HG02588 (cell line): ENCODE data around the gene LRRC42.
"Not testable (repeated sequence)": the region's sequence is repeated elsewhere in the genome, so short reads cannot be mapped to it uniquely, and the experiment has no call there.

Experiments used
- ATAC-seq: cut with Tn5 transposase; IDR thresholded peaks from one replicate; pipeline ENCODE4 v1.9.1; 2021; ENCODE audit warnings: mild to moderate bottlenecking, moderate library complexity; ENCODE audit not compliant: unreplicated experiment

LRRC42 gene

DNA sequence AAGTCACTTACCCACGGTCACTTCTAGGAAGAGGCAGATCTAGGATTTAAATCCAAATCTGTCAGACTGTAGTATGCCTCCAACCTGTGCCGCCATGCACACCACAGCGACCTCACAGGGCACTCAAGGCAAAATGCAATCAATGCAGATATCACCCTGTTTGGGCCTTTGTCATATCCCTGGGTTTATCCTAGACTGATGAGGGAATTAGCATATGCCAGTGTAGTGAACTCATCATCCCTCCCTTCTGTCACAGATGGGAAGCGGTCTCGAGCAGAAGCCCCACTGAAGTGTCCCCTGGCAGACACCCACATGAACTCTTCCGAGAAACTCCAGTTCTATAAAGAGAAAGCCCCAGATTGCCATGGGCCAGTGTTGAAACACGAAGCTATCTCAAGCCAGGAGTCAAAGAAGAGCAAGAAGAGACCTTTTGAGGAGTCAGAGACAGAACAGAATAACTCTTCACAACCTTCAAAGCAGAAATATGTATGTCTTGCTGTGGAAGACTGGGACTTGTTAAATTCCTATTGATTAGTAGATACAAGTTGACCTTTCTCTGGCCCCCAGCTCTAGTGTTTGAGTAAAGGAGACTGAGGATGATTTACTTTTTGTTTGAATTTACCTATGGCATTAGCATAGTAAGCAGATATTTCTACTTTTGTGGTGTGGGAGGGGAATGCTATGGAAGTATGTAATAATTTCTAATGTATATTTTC lies 21.4 kb downstream of the LRRC42 start:
- ATAC-seq: no peak

DNA sequence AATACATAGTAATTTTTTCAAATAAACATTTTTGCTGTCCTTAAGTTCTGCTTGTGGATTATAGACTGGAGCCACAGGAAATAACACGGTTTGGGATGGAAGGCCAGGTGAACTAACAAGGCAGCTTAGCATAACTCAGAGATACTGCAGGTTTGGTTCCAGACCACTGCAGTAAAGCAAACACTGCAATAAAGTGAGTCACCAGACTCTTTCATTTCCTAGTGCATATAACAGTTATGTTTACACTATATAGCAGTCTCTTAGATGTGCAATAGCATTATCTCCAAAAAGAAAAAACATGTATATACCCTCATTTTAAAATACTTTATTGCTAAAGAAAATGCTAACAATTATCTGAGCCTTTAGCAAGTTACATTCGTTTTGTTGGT lies 22.0 kb downstream of the LRRC42 start:
- ATAC-seq: no peak

DNA sequence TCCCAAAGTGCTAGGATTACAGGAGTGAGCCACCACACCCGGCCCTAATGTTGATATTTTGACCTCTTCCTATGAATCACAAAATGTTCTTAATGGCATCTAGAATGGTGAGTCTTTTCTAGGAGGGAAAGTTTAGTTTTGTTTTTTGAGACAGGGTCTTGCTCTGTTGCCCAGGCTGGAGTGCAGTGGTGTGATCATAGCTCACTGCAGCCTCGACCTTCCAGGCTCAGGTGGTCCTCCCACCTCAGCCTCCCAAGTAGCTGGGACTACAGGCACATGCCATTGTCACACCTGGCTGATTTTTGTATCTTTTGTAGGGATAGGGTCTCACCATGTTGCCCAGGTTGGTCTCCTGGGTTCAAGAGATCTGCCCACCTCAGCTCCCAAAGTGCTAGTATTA lies 23.2 kb downstream of the LRRC42 start:
- not testable (repeated sequence) for ATAC-seq

DNA sequence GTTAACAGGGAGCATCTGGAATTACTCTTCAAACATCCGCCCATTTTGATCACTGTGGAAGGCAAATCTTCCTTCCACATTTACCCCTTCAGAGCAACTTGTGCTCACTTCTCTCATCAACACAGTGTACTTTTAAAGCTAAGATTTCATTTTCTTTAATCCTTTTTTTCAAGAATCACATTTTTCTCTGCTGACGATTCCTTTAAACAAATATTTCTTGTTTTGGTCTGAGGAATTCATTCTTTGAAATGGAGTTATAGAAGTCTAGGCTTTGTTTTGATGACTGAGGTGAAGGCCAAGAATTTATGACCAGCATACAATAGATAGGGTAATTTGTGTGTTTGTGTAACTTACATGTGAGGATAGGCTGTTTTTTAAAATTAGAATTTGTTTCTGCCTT lies 25.6 kb downstream of the LRRC42 start:
- ATAC-seq: no peak

DNA sequence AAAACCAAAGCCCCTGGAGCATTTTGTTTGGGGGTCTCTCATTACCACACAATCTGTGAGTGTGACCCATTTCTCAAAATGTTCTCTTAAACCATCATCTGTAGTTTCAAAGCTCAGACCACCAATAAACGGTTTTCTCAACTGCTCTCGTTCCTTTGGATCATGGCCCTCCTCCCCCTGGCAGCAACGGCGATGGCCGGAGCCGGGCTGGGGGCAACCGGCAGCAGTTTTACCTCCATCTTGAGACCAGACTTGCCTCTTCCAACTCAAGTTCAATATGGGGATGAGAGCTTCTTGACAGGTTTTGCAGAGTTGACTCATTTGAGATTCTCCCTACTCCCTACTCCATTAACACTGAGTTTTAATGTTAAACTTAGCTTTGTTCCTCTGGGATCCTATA lies 29.7 kb downstream of the LRRC42 start:
- no peak for ATAC-seq

DNA sequence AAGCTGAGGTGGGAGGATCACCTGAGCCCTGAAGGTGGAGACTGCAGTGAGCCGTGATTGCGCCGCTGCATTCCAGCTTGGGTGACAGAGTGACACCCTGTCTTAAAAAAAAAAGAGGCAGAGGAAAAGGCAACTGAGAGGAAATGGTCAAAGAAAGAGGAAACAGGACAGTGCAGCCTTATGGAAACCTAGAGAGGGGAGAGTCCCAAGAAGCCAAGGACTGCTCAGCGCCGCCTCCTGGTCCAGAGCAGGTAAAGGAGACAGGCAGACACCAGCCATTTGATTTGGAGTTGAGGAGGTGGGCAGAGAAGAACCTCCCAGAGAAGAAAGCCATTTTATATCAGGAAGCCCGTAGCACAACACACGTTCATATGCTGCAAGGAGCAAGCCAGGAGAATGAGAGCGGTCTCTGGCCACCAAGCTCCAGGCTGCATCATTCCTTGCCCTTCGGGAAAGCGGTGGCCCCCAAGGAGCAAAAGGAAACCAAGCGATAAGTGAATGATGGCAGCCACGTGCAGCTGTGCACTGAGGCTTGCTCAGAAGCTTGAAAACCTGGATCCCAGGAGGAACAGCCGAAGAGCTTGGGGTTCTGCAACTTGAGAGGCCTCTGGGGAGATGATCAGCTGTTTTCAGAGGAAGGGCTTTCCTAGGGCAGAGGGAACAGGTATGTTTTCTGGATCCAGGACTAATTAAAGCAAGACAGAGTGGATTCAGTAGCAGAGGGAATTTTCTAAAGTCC lies 33.7 kb downstream of the LRRC42 start:
- no peak for ATAC-seq

DNA sequence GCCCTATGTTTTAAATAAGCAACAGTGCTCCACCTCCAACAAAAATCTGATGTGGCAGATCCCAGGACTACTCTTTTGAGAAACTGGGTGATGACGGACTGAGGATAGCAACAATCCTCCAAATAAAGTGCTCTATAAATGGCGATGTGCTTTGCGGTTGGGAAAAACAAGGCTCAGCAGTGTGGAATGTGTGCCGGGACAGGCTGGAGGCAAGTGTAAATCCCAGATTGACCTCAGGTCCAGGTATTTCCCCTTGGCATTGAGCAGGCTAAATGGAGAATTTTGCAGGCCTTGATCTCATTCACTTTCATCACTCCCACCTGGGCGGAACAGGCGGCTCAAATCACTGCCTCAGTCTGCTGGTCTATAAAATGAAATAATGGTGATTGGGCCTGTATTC lies 35.1 kb downstream of the LRRC42 start:
- no peak for ATAC-seq

DNA sequence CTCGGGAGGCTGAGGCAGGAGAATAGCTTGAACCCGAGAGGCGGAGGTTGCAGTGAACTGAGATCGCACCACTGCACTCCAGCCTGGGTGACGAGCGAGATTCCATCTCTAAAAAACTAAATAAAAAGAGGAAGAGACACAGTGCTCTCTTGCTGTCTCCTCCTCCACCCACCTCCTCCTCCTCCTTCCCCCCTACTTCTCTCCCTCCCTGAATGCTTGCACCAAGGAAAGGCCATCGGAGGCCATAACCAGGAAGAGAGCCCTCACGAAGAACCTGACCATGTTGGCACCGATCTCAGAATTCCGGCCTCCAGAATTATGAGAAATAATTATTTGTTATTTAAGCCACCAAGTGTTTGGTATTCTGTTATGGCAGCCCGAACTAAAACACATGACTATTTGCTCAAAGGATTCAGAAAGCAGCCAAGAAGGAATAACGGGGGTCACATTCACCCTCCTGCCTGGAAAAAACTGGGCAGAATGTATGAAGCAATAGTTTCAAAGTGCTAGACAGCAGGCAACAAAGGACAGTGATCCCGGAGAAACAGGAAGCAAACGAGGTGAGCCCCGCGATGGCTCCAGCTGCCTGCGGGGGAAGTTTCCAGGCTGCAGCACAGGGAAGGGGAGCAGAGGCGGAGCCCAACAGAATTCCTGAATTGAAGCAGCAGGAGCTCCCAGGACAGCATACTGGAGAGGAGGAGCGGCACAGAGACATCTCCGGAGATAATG lies 36.0 kb downstream of the LRRC42 start:
- no peak for ATAC-seq

DNA sequence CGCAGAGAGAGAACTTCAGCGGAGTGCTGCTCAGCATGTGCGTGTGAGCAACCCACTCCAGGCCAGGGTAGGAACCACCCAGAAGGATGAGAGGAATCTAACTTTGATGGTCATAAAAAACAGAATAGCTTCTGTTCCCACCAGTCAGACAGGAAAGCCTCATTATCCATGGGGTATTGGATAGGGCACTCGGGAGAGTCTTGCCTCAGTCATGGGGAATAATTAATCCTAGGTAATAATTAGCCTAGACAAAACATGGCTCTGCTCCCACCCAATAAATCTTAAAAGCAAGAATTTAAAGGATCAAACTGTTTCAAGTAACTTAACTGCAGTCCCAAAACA lies 36.6 kb downstream of the LRRC42 start:
- ATAC-seq: no peak

DNA sequence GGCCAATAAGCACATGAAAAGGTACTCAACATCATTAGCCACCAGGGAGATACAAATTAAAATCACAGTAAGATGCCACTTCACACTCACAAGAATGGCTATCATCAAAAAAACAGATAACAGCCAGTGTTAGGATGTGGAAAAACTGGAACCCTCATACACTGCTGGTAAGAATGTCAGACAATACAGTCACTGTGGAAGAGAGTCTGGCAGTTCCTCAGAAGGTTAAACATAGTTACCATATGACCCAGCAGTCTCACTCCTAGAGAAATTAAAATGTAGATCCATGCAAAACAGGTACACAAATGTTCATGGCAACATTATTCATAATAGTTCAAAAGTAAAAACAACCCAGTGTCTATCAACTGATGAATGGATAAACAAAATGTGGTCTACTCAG lies 38.6 kb downstream of the LRRC42 start:
- no peak for ATAC-seq

DNA sequence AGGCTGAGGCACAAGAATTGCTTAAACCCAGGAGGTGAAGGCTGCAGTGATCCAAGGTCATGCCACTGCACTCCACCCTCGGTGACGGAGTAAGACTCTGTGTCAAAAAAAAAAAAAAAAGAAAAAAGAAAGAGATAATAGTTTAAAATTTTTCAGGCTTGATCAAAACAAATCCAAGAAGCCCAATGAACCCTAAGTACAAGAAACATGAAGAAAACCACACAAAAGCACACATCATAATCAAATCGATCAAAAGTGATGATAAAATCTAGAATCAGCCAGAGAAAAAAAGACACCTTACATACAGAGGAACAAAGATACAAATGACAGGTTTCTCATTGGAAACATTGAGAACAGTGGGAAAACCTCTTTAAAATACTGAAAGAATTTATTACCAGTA lies 40.3 kb downstream of the LRRC42 start:
- ATAC-seq: no peak

DNA sequence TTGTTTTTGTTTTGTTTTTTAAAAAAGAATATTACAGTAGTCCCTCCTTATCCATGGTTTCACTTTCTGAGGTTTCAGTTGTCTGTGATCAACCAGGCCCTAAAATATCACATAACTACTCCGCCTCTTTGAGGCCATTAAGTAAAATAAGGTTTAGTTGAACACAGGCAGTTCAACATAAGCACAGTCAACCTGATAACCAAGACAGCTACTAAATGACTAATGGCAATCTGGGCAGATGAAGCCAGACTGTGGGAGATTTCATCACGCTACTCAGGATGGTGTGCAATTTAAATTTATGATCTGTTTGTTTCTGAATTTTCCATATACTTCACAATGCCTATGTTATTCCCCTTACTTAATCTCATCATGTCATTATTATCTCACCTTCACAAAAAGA lies 41.7 kb downstream of the LRRC42 start:
- no peak for ATAC-seq

DNA sequence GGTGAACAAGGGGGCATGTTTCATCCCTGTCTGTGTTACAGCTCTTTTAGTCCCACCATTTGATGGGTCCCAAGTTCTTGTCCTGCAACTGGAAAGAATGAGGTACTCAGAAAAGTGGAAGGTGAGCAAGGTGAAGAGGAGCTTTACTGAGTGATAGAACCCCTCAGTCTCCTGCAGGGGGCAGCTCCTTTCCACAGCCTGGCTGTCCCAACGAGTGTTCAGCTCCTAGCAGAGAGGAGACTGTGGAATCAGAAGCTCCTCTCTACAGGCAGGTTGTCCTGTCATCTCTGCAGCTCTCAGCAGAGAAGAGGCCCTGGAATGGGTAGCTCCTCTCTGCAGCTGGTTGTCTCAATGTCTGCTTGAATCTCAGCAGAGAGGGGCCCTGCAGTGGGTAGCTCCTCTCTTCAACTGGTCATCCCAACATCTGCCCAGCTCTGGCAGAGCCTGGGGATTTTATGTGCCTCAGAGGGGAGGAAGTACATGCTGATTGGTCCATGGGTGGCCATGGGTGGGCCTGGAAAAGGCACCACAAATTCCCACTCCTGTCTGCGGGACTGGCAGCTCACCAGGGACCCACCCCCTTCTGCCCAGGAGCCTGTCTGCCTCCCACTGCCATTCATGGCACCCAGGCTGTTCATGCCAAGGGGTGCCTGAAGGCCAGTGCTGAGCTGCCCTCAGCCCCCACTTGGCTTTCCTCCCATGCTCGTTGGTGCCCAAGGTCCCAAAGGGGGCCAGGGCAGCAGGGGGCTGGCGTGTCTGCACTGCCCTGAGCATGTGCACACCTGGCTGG lies 46.1 kb downstream of the LRRC42 start:
- no peak for ATAC-seq

DNA sequence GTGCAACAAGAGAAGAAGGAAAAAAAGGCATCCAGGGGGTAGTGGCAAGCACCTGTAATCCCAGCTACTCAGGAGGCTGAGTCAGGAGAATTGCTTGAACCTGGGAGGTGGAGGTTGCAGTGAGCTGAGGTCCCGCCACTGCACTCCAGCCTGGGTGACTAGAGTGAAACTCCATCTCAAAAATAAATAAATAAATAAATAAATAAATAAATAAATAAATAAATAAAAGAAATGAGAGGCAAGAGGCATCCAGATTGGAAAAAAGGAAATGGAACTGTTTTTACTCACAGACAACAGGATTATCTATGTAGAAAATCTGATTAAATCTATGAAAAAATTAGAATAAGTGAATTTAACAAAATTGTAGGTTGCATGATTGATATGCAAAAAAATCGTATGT lies 48.4 kb downstream of the LRRC42 start:
- ATAC-seq: not testable (repeated sequence)

DNA sequence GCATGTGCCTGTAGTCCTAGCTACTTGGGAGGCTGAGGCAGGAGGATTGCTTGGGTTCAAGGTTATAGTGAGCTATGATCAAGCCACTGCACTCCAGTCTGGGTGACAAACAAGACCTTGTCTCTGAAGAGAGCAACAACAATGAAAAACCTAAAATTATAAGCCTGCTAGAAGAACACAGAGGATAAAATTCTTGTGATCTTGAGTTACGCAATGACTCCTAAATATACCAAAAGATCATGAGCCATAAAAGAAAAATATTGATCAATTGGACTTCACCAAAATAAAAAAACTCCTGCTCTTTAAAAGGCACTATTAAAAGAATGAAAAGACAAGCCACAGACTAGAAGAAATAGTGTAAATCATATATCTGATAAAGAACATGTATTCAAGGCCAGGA lies 49.5 kb downstream of the LRRC42 start:
- ATAC-seq: no peak

DNA sequence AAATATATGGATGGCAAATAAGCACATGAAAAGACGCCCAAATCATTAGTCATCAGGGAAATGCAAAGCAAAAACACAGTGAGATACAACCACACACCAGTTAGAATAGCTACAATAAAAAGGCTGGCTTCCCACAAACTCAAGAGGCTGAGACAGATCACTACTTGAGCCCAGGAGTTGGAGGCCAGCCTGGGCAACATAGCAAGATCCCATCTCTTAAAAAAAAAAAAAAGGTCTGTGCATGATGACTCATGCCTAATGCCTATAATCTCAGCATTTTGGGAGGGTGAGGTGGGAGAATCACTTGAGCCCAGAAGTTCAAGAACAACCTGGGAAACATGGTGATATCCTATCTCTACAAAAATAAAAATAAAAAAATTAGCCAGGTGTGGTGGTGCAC lies 52.1 kb downstream of the LRRC42 start:
- no peak for ATAC-seq

DNA sequence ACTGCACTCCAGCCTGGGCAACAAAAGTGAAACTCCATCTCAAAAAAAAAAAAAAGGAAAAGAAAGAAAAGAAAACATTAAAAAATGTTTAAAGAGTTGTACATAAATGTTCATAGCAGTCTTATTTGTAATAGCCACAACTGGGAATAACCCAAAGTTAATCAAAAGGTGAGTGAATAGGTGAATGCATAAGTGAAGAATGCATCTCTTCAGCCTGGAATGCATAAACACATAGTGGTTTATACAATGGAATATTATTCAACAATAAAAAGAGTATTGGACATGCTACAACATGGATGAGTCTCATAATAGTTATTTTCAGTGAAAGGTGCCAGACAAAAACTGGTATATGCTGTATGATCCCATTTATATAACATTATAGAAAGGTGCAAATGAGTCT lies 53.8 kb downstream of the LRRC42 start:
- no peak for ATAC-seq

DNA sequence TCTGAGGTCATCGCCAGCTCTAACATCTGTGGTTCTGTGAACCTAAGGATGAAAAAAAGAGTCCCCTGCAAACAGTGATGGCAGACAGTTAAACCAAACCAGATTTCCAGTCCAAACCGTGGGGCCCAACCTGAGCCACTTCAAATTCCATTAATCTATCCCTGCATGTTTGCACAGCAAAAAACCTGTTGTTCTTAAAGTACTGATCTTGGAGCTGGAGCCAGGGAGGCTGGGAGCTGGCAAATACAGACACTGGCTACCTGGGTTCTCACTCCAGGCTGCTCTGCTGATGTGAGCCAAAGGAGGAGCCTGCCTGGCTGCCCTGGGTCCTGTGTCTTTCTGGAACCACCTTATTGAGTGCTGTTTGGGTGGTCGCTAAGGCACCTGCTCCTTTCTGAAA lies 55.4 kb downstream of the LRRC42 start:
- ATAC-seq: no peak

DNA sequence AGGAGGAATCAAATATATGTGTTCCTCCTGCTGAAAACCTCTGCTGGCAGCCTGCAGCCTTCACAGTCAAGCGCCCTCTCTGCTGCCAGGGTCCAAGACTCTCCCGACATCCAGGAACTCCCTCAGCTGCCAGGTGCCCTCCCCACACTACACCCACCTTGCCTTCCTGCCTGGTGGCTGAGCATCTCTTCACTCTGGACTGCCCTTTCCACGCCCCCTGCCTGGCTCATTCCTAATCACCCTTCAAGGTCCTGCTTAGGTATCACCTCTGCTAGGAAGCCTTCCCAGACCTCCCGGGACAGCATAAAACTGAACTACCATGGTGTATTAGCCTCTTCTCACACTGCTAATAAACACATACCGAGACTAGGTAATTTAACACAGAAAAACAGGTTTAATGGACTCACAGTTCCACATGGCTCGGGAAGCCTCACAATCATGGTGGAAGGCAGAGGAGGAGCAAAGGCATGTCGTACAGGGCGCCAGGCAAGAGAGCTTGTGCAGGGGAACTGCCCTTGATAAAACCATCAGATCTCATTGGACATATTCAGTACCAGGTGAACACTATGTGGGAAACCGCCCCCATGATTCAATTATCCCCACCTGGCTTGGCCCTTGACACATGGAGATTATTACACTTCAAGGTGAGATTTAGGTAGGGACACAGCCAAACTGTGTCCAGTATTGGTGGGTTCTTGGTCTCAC lies 56.5 kb downstream of the LRRC42 start:
- no peak for ATAC-seq

DNA sequence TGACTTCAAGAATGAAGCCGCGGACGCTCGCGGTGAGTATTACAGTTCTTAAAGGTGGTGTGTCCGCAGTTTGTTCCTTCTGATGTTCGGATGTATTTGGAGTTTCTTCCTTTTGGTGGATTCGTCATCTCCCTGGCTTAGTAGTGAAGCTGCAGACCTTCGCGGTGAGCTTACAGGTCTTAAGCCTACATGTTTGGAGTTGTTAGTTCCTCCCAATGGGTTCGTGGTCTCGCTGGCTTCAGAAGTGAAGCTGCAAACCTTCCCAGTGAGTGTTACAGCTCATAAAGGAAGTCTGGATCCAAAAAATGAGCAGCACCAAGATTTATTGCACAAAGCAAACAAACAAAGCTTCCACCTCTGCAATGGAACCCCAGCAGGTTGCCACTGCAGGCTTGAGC lies 57.1 kb downstream of the LRRC42 start:
- no peak for ATAC-seq
